ENCODE measurements around the gene CHCHD3.

GRCh38 chr7:132937286-132937685 lies 144.6 kb downstream of the CHCHD3 start:
- TF ChIP-seq CTCF (IDR thresholded peaks at IDR 0.05) (no peak), POLR2AphosphoS5 (IDR thresholded peaks at IDR 0.05) (no peak)
